Amniotic epithelial cell (primary cell): ENCODE data around the gene STK11IP.

Source experiments
- DNase-seq: peaks from one replicate; pipeline ENCODE4 v3.0.0-alpha.2; 2010; ENCODE audit warnings: low read depth

The STK11IP gene

GRCh38 chr2:219597552-219598307, at the start of gene STK11IP:
Gene STK11IP, plus strand, starts transcription at chr2:219597857. Its CDS starts 263 bp downstream, at chr2:219598120.
- DNase-seq, result peak; percentile 96

GRCh38 chr2:219548990-219549389, 48.7 kb upstream of the STK11IP start:
- DNase-seq, result no peak

- no peak for DNase-seq
Observed at GRCh38 chr2:219549619-219550018, 48.0 kb upstream of the STK11IP start.

GRCh38 chr2:219551441-219552381, 45.9 kb upstream of the STK11IP start:
- DNase-seq, result peak; percentile 56

GRCh38 chr2:219552382-219553167, 45.1 kb upstream of the STK11IP start:
- peak; percentile 69 for DNase-seq

GRCh38 chr2:219553168-219553417, 44.6 kb upstream of the STK11IP start:
- no peak for DNase-seq

- no peak for DNase-seq
Observed at GRCh38 chr2:219553463-219553963, 44.1 kb upstream of the STK11IP start.

GRCh38 chr2:219554350-219554749, 43.3 kb upstream of the STK11IP start:
- no peak for DNase-seq

- no peak for DNase-seq
Observed at GRCh38 chr2:219555956-219556355, 41.7 kb upstream of the STK11IP start.

GRCh38 chr2:219556413-219556812, 41.2 kb upstream of the STK11IP start:
- DNase-seq, result no peak

GRCh38 chr2:219557320-219557719, 40.3 kb upstream of the STK11IP start:
- no peak for DNase-seq

GRCh38 chr2:219557791-219558785, 39.6 kb upstream of the STK11IP start:
- DNase-seq, result no peak

- DNase-seq, result peak; percentile 52
Observed at GRCh38 chr2:219559156-219559915, 38.3 kb upstream of the STK11IP start.

GRCh38 chr2:219560037-219560892, 37.4 kb upstream of the STK11IP start:
- no peak for DNase-seq

GRCh38 chr2:219560893-219561178, 36.8 kb upstream of the STK11IP start:
- no peak for DNase-seq

GRCh38 chr2:219561179-219562048, 36.2 kb upstream of the STK11IP start:
- no peak for DNase-seq

- DNase-seq, result no peak
Observed at GRCh38 chr2:219562049-219563020, 35.3 kb upstream of the STK11IP start.
